ENCODE results near the gene ADRB2.
"Not testable (repeated sequence)": the region's sequence is repeated elsewhere in the genome, so short reads cannot be mapped to it uniquely, and the experiment has no call there.

ADRB2 gene

GRCh38 chr5:148856424-148856823 lies 30.0 kb downstream of the ADRB2 start:
- DNase-seq, result peak in 1 of 2 experiments; percentile 42

- no peak for DNase-seq
Measured at GRCh38 chr5:148857474-148857873, 31.1 kb downstream of the ADRB2 start.

GRCh38 chr5:148858106-148858505 lies 31.7 kb downstream of the ADRB2 start:
- DNase-seq, result no peak

- DNase-seq, result no peak
Measured at GRCh38 chr5:148858547-148858946, 32.1 kb downstream of the ADRB2 start.

- DNase-seq, result no peak
Measured at GRCh38 chr5:148859703-148860102, 33.3 kb downstream of the ADRB2 start.

- no peak for DNase-seq
Measured at GRCh38 chr5:148860599-148860998, 34.2 kb downstream of the ADRB2 start.

- no peak for DNase-seq
Measured at GRCh38 chr5:148861088-148861487, 34.7 kb downstream of the ADRB2 start.

GRCh38 chr5:148861696-148862095 lies 35.3 kb downstream of the ADRB2 start:
- no peak for DNase-seq

GRCh38 chr5:148864113-148864841 lies 37.9 kb downstream of the ADRB2 start:
- no peak for DNase-seq

- no peak for DNase-seq
Measured at GRCh38 chr5:148866024-148866423, 39.6 kb downstream of the ADRB2 start.

GRCh38 chr5:148873120-148873519 lies 46.7 kb downstream of the ADRB2 start:
- no peak for DNase-seq

GRCh38 chr5:148873690-148874485 lies 47.5 kb downstream of the ADRB2 start:
- DNase-seq, result peak in 1 of 2 experiments; percentile 45

GRCh38 chr5:148875205-148875875 lies 48.9 kb downstream of the ADRB2 start:
- DNase-seq, result peak in 1 of 2 experiments; percentile 58

- not testable (repeated sequence) for DNase-seq
Measured at GRCh38 chr5:148877436-148877835, 51.0 kb downstream of the ADRB2 start.

Measured in NCI-H446 (cell line).